NB4 (cell line): ENCODE data around the gene TNFRSF18.
"Not testable (repeated sequence)": the region's sequence is repeated elsewhere in the genome, so short reads cannot be mapped to it uniquely, and the experiment has no call there.

ENCODE experiments used
- DNase-seq: peaks from one replicate; pipeline ENCODE4 v3.0.0; 2010; ENCODE audit warnings: low read depth
- H3K4me3 ChIP-seq: one replicate; pipeline ENCODE4 v1.5.1; 2011; ENCODE audit warnings: mild to moderate bottlenecking, low read depth, low read length, moderate library complexity
- CTCF ChIP-seq: IDR thresholded peaks from one replicate; pipeline ENCODE4 v1.5.1; 2012; ENCODE audit warnings: low read depth, low read length
- MYC ChIP-seq: IDR thresholded peaks from 2 replicates; pipeline ENCODE4 v1.6.1; 2011; ENCODE audit warnings: low read depth, low read length
- POLR2A ChIP-seq: IDR thresholded peaks from 2 replicates; pipeline ENCODE4 v1.6.1; 2011; ENCODE audit warnings: mild to moderate bottlenecking; ENCODE audit not compliant: insufficient read length; ENCODE audit errors: extremely low read depth
- TF ChIP-seq, protein P1 (sequence below): IDR thresholded peaks from 2 replicates; pipeline ENCODE4 v1.6.1; 2011; ENCODE audit warnings: low read depth, low read length

Gene TNFRSF18

DNA sequence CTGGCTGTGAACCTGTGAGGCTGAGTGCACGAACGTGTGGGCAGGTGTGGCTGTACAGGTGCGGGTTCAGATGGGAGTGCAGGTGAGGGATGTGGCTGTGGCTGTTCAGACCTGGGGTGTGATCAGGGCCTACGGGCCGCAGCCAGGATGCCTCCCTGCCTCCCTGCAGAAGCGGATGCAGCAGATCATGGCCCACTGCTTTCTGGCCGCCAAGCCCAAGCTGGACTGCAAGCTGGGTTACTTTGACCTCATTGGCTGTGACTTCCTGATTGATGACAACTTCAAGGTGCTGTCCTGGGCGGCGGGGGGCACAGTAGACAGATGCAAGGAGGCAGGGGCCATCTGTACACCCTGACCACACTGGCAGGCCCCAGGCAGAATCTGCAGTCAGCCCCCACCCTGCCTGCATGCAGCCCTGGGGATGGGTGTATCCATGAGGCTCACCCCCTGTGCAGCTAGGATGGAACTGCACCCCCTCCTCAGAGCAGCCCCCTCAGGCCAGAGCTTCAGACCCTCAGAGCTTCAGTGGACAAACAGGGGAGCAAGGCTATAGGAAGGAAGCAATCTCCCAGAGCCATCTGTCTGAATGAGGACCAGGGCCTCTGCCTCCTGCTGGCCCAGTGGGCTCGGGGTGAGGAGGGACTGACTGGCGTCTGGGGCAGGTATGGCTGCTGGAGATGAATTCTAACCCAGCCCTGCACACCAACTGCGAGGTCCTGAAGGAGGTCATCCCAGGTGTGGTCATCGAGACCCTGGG, 9.8 kb downstream of the TNFRSF18 start:
- H3K4me3 ChIP-seq: no peak overlapping the region
- no peak for DNase-seq
- TF ChIP-seq MYC (no peak), POLR2A (no peak), CTCF (no peak)
- TF ChIP-seq, protein P1, sequence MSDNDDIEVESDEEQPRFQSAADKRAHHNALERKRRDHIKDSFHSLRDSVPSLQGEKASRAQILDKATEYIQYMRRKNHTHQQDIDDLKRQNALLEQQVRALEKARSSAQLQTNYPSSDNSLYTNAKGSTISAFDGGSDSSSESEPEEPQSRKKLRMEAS: no peak

DNA sequence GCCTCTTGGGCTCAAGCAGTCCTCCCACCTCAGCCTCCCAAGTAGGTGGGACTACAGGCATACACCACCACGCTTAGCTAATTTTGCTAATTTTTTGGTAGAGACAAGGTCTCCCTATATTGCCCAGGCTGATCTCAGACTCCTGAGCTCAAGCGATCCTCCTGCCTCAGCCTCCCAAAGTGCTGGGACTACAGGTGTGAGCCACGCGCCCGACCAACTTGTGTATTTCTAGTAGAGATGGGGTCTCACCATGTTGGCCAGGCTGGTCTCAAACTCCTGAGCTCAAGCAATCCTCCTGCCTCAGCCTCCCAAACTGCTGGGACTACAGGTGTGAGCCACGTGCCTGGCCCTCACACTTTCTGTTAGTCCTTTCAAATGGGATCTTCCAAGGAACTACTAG, 10.7 kb downstream of the TNFRSF18 start:
- not testable (repeated sequence) for DNase-seq, H3K4me3 ChIP-seq

DNA sequence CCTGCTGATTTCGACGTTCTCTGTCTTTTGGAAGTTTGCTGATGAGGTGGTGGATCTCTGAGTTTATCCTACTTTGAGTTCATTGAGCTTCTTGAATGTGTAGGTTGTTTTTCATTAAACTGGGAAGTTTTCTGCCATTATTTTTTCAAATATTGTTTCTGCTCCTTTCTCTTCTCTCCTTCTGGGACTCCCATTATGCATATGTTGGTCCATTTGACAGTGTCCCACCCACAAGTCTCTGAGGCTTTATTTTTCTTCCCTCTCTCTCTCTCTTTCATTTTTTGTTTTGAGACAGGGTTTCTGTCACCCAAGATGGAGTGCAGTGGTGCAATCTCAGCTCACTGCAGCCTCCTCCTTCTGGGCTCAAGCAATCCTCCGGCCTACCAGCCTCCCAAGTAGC, 11.7 kb downstream of the TNFRSF18 start:
- H3K4me3 ChIP-seq: no peak overlapping the region
- no peak for DNase-seq
- no peak for TF ChIP-seq POLR2A
- no peak for TF ChIP-seq CTCF
- no peak for TF ChIP-seq MYC
- TF ChIP-seq, protein P1: no peak

DNA sequence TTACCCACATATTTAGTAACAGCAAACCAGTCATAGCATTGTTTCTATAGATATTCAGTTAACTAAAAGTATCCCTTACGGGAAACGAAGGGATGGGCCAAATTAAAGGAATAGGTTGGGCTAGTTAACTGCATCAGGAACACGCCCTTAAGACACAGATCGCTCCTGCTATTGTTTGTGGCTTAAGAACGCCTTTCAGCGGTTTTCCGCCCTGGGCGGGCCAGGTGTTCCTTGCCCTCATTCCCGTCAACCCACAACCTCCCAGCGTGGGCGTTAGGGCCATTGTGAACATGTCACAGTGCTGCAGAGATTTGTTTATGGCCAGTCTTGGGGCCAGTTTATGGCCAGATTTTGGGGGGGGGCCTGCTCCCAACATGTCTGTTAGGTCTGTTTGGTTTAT, 14.7 kb downstream of the TNFRSF18 start:
- TF ChIP-seq CTCF (no peak), MYC (no peak), POLR2A (no peak)
- TF ChIP-seq, protein P1: no peak
- DNase-seq: no peak
- no peak overlapping the region for H3K4me3 ChIP-seq

DNA sequence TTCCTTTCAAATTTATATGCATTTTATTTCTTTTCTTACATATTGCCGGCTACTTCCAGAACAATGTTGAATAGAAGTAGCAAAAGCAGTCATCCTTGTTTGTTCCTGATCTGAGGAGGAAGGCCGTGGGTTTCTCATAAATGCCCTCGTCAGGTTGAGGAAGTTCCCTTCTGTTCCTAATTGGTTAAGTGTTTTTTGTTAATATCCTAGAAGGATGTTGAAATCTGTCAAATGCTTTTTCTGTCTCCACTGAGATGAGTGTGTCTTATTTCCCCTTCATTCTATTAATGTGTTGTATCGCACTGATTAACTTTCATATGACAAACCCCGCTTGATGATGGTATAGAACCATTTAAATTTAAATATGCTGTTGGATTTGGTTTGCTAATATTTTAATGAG, 17.3 kb downstream of the TNFRSF18 start:
- no peak for TF ChIP-seq CTCF
- TF ChIP-seq, protein P1: no peak
- no peak for TF ChIP-seq POLR2A
- no peak for TF ChIP-seq MYC
- H3K4me3 ChIP-seq: no peak overlapping the region
- DNase-seq: peak; percentile 61

- no peak for DNase-seq
- TF ChIP-seq POLR2A: no peak
- no peak for TF ChIP-seq MYC
- TF ChIP-seq, protein P1: no peak
- TF ChIP-seq CTCF: no peak
- H3K4me3 ChIP-seq: no peak overlapping the region
Observed at GRCh38 chr1:1187938-1188337, 18.5 kb downstream of the TNFRSF18 start.
